Uterus (tissue), 4 donors: Measurements from ENCODE around the gene PCDHAC1. TPM values are rescaled to one million over a fixed set of nuclear protein-coding genes. Genes with fewer than 3 reads are reported as not detected.
A peak's percentile ranks its signal among the peaks of the same experiment; 100 is the strongest.

Experiments used
- DNase-seq, 2 donors: peaks; one replicate each; pipeline ENCODE4 v3.0.0-alpha.2; 2019 to 2020
- H3K27ac ChIP-seq, 2 donors: fragments of 200-600 bp; sonication (generic); 1 replicate in 1 of 2; 2 replicates in 1 of 2; pipeline ENCODE4 v1.5.1; 2016 to 2018
- H3K27me3 ChIP-seq, 2 donors: fragments of 200-600 bp; sonication (generic); one replicate each; pipeline ENCODE4 v1.5.1; 2018 to 2019; ENCODE audit warnings: control low read depth in 1 of 2
- H3K36me3 ChIP-seq, 2 donors: fragments of 200-600 bp; sonication (generic); one replicate each; pipeline ENCODE4 v1.5.1; 2019; ENCODE audit warnings: control low read depth in 1 of 2
- H3K4me1 ChIP-seq, 2 donors: fragments of 200-600 bp; sonication (generic); one replicate each; pipeline ENCODE4 v1.5.1; 2018 to 2019; ENCODE audit warnings: control low read depth in 1 of 2
- H3K4me3 ChIP-seq, 2 donors: fragments of 200-600 bp; sonication (generic); 1 replicate in 1 of 2; 2 replicates in 1 of 2; pipeline ENCODE4 v1.5.1; 2018 to 2019; ENCODE audit warnings: mild to moderate bottlenecking in 1 of 2
- H3K9me3 ChIP-seq, 2 donors: fragments of 200-600 bp; sonication (generic); one replicate each; pipeline ENCODE4 v1.5.1; 2019; ENCODE audit warnings: control low read depth in 1 of 2
- POLR2A ChIP-seq, 2 donors: fragments of 450-650 bp; IDR thresholded peaks; one replicate each; pipeline ENCODE4 v1.6.1; 2016; ENCODE audit warnings: antibody characterized with exemption in 2 of 2, mild to moderate bottlenecking in 1 of 2, moderate library complexity in 1 of 2
- intact Hi-C: fragments of 100-400 bp; cut with DNase I; formaldehyde crosslinking; loops from one replicate; pipeline ENCODE4 v1.15.1; 2023; ENCODE audit warnings: low total_unique reads
- total RNA-seq, 4 donors: library from RNA; depleted of rRNA in 3 of 4; stranded (reverse); fragments of >200 nt in 3 of 4; gene quantifications; one replicate each; pipeline versions ENCODE4 v1.1.0 to v1.2.4, GENCODE V29; 2014 to 2023
- TF ChIP-seq, protein P1 (sequence below), 4 experiments: fragments of 200-600 bp in 2 of 4; fragments of 450-650 bp in 2 of 4; sonication (generic) in 2 of 4; IDR thresholded peaks; one replicate each; pipeline ENCODE4 v1.5.1; 2016 to 2019; ENCODE audit warnings: antibody characterized with exemption in 4 of 4, mild to moderate bottlenecking in 2 of 4, moderate library complexity in 1 of 4
- donor health status: DM: yes; HTN: yes; CAD: no.

PCDHAC1 gene
- total RNA-seq, 4 donors from 2014 or later: under 0.01 to 1.7 (median 1.2) TPM; not detected in 1

DNA sequence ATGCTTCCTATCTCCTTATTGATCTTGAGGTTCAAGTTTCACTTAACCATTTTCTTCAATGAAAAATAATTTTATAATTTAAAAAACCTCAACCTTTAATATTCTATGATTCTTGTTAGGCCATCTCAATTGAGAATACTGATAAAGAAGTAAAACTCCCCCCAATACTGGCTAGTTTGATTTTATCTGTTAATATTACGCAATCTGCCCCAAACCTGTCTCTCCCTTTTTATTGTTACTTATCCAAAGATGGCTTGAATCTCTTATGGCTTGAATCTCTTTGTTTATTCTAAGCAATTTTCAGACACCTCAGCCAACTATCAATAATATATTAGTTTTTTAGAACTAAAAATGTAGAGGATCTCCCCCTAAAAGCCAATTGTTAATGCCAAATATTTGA, 36.1 kb downstream of the PCDHAC1 start:
- Histone ChIP-seq H3K27me3 (no peaks in the 10 kb centered on the region), H3K4me3 (no peak overlapping the region), H3K27ac (no peak overlapping the region), H3K36me3 (no peaks in the 10 kb centered on the region), H3K9me3 (no peaks in the 10 kb centered on the region), H3K4me1 (no peaks in the 10 kb centered on the region)
- TF ChIP-seq POLR2A (IDR thresholded peaks at IDR 0.05): no peak
- TF ChIP-seq, protein P1, sequence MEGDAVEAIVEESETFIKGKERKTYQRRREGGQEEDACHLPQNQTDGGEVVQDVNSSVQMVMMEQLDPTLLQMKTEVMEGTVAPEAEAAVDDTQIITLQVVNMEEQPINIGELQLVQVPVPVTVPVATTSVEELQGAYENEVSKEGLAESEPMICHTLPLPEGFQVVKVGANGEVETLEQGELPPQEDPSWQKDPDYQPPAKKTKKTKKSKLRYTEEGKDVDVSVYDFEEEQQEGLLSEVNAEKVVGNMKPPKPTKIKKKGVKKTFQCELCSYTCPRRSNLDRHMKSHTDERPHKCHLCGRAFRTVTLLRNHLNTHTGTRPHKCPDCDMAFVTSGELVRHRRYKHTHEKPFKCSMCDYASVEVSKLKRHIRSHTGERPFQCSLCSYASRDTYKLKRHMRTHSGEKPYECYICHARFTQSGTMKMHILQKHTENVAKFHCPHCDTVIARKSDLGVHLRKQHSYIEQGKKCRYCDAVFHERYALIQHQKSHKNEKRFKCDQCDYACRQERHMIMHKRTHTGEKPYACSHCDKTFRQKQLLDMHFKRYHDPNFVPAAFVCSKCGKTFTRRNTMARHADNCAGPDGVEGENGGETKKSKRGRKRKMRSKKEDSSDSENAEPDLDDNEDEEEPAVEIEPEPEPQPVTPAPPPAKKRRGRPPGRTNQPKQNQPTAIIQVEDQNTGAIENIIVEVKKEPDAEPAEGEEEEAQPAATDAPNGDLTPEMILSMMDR (IDR thresholded peaks at IDR 0.05): no peak
- no peak for DNase-seq
- intact Hi-C loops: no loop called here

GRCh38 chr5:140964356-140964755, 38.3 kb downstream of the PCDHAC1 start:
- H3K36me3 ChIP-seq: no peaks in the 10 kb centered on the region
- TF ChIP-seq, protein P1 (IDR thresholded peaks at IDR 0.05): no peak
- TF ChIP-seq POLR2A (IDR thresholded peaks at IDR 0.05): no peak
- no peaks in the 10 kb centered on the region for H3K9me3 ChIP-seq
- H3K4me3 ChIP-seq: no peak overlapping the region
- intact Hi-C loops: no loop called here
- H3K4me1 ChIP-seq: no peaks in the 10 kb centered on the region
- H3K27ac ChIP-seq: no peak overlapping the region
- no peaks in the 10 kb centered on the region for H3K27me3 ChIP-seq
- no peak for DNase-seq

GRCh38 chr5:140965905-140966292, 39.8 kb downstream of the PCDHAC1 start:
- intact Hi-C loops: no loop called here
- Histone ChIP-seq H3K27me3 (no peaks in the 10 kb centered on the region), H3K4me3 (peak overlapping the region; percentile 40 to 41), H3K27ac (peak overlapping the region; percentile 16 to 51), H3K36me3 (no peaks in the 10 kb centered on the region), H3K4me1 (no peaks in the 10 kb centered on the region), H3K9me3 (no peaks in the 10 kb centered on the region)
- TF ChIP-seq, protein P1 (IDR thresholded peaks at IDR 0.05): no peak
- no peak for TF ChIP-seq POLR2A (IDR thresholded peaks at IDR 0.05)
- peak in 1 of 2 donors; percentile 16 for DNase-seq

DNA sequence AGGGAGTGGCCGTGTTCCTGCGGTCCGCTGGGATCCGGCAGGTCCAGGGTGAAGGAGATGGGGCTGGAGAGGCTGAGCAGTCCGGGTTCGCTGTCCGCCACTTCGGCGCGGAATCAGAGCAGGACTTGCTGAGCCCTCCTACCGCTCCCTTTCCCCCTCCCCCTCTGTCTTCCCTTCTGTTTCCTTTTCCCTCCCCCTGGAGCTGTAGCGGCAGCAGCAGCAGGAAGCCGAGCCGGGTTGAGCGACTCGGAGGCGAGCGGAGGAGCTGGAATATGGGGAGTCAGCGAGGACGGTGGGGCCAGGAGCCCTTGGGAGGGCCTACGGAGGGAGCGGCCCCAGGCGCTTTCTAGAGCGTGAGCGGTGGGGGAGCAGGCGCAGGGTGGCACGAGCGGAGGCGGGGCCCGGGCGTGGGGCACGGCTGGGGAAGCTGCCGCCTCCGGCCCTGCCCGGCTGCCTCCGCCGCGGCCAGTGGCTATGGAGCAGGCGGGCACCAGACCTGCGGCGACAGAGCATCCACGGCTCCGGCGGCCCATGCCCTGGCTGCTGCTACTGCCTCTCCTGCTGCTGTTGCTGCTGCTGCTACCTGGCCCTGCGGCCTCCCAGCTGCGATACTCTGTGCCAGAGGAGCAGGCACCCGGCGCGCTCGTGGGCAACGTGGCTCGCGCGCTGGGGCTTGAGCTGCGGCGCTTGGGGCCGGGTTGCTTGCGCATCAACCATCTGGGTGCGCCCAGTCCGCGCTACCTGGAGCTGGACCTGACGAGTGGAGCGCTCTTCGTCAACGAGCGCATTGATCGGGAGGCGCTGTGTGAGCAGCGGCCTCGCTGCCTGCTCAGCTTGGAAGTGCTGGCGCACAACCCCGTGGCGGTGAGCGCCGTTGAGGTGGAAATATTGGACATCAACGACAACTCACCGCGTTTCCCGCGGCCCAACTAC, 40.5 kb downstream of the PCDHAC1 start, which contains the start of gene PCDHAC2:
TSS of gene PCDHAC2 (plus strand) at position 184 of the 933 bp plus-strand sequence. CDS start at position 475, 291 bp downstream.
- TF ChIP-seq POLR2A (IDR thresholded peaks at IDR 0.05): no peak
- TF ChIP-seq, protein P1 (IDR thresholded peaks at IDR 0.05): no peak
- peak; percentile 28 to 32 for DNase-seq
- Histone ChIP-seq H3K27ac (peak within 1 kb of the TSS; percentile 16 to 51), H3K9me3 (no peaks in the 10 kb centered on the region), H3K36me3 (no peaks in the 10 kb centered on the region), H3K4me1 (no peaks in the 10 kb centered on the region), H3K27me3 (no peaks in the 10 kb centered on the region), H3K4me3 (peak within 1 kb of the TSS; percentile 40 to 41)
- intact Hi-C loops: no loop called here

DNA sequence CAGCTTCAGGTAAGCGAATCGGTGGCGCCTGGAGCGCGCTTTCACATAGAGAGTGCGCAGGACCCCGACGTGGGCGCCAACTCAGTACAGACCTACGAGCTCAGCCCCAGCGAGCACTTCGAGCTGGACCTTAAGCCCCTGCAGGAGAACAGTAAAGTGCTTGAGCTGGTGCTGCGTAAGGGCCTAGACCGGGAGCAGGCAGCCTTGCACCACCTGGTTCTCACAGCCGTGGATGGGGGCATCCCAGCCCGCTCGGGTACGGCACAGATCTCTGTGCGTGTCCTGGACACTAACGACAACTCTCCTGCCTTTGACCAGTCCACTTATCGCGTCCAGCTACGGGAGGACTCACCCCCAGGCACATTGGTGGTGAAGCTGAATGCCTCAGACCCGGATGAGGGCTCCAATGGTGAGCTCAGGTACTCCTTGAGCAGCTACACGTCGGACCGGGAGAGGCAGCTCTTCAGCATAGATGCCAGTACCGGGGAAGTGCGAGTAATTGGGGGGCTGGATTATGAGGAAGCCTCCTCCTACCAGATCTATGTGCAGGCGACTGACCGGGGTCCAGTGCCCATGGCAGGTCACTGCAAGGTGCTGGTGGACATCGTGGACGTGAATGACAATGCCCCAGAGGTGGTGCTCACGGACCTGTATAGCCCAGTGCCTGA, 41.3 kb downstream of the PCDHAC1 start:
- no peak for DNase-seq
- intact Hi-C loops: no loop called here
- Histone ChIP-seq H3K27me3 (no peaks in the 10 kb centered on the region), H3K9me3 (no peaks in the 10 kb centered on the region), H3K27ac (no peak overlapping the region), H3K4me3 (peak overlapping the region; percentile 40 to 41), H3K4me1 (no peaks in the 10 kb centered on the region), H3K36me3 (no peaks in the 10 kb centered on the region)
- TF ChIP-seq, protein P1 (IDR thresholded peaks at IDR 0.05): no peak
- TF ChIP-seq POLR2A (IDR thresholded peaks at IDR 0.05): no peak
